HCT116 (cell line): ENCODE results near the gene PGC.

Experiments used
- CBX3 ChIP-seq: IDR thresholded peaks from 2 replicates; pipeline ENCODE4 v1.6.1; 2012; ENCODE audit warnings: low read depth
- CEBPB ChIP-seq: IDR thresholded peaks from 2 replicates; pipeline ENCODE4 v1.6.1; 2012; ENCODE audit warnings: low read depth
- CTCF ChIP-seq, 3 experiments: fragments of 200-600 bp in 1 of 3; sonication (generic) in 1 of 3; IDR thresholded peaks in 2 of 3; conservative IDR thresholded peaks in 1 of 3; 2 replicates each; pipeline ENCODE4 v1.5.1; 2012 to 2017; ENCODE audit warnings: low read depth in 2 of 3, low read length in 2 of 3, antibody characterized with exemption in 1 of 3, borderline replicate concordance in 1 of 3, control low read depth in 1 of 3, mild to moderate bottlenecking in 1 of 3, mixed read lengths in 1 of 3, mixed run types in 1 of 3, moderate library complexity in 1 of 3; ENCODE audit not compliant: insufficient read depth in 1 of 3
- ELF1 ChIP-seq: IDR thresholded peaks from 2 replicates; pipeline ENCODE4 v1.6.1; 2012; ENCODE audit warnings: low read depth, borderline replicate concordance
- EZH2 ChIP-seq: fragments of 200-600 bp; sonication (generic); IDR thresholded peaks from 2 replicates; pipeline ENCODE4 v1.6.1; 2017; ENCODE audit warnings: antibody characterized with exemption, mixed run types
- EZH2phosphoT487 ChIP-seq: fragments of 200-600 bp; IDR thresholded peaks from 2 replicates; pipeline ENCODE4 v1.6.1; 2018; ENCODE audit warnings: antibody characterized with exemption, borderline replicate concordance
- JUND ChIP-seq: IDR thresholded peaks from 2 replicates; pipeline ENCODE4 v1.6.1; 2012
- POLR2A ChIP-seq: IDR thresholded peaks from 2 replicates; pipeline ENCODE4 v1.7.0; 2011; ENCODE audit warnings: borderline replicate concordance; ENCODE audit not compliant: insufficient read depth, insufficient read length; ENCODE audit errors: extremely low read depth
- POLR2AphosphoS5 ChIP-seq: IDR thresholded peaks from 2 replicates; pipeline ENCODE4 v1.6.1; 2011; ENCODE audit warnings: mild to moderate bottlenecking, low read depth, low read length, moderate library complexity
- RAD21 ChIP-seq: IDR thresholded peaks from 2 replicates; pipeline ENCODE4 v1.6.1; 2012; ENCODE audit warnings: low read depth, mild to moderate bottlenecking
- REST ChIP-seq: IDR thresholded peaks from 2 replicates; pipeline ENCODE4 v1.6.1; 2012; ENCODE audit warnings: low read depth
- SP1 ChIP-seq: IDR thresholded peaks from 2 replicates; pipeline ENCODE4 v1.6.1; 2012; ENCODE audit warnings: low read depth
- TCF7L2 ChIP-seq: IDR thresholded peaks from 2 replicates; pipeline ENCODE4 v1.7.0; 2011; ENCODE audit warnings: borderline replicate concordance, inconsistent platforms; ENCODE audit not compliant: insufficient read depth, insufficient read length; ENCODE audit errors: extremely low read depth
- YY1 ChIP-seq: IDR thresholded peaks from 2 replicates; pipeline ENCODE4 v1.6.1; 2011; ENCODE audit warnings: low read length, low read depth, moderate library complexity, mild to moderate bottlenecking; ENCODE audit not compliant: insufficient replicate concordance; ENCODE audit errors: extremely low read depth

GRCh38 chr6:41732149-41732548 is 15.0 kb downstream of the PGC start:
- TF ChIP-seq CTCF (IDR thresholded peaks at IDR 0.05 in 2 of 3, conservative IDR thresholded peaks at IDR 0.05 in 1 of 3; ENCODE audit: borderline replicate concordance in 1 of 3, insufficient read depth in 1 of 3, low read depth in 2 of 3, low read length in 2 of 3) (no peak), CBX3 (no peak), POLR2A (no peak), EZH2 (no peak), POLR2AphosphoS5 (no peak), EZH2phosphoT487 (no peak), CEBPB (no peak), SP1 (no peak), RAD21 (no peak), JUND (no peak), TCF7L2 (no peak), REST (no peak), ELF1 (no peak), YY1 (no peak)
